Astrocyte (in vitro differentiated cells and primary cell): ENCODE results near the gene CDC42BPG.

Experiments used
- CTCF ChIP-seq: IDR thresholded peaks from 2 replicates; pipeline ENCODE4 v1.5.1; 2011; ENCODE audit warnings: low read depth, mild to moderate bottlenecking, inconsistent platforms, low read length, moderate library complexity; ENCODE audit not compliant: insufficient read depth
- EZH2 ChIP-seq: IDR thresholded peaks from 2 replicates; pipeline ENCODE4 v1.6.1; 2012; ENCODE audit warnings: mild to moderate bottlenecking, low read length, inconsistent platforms; ENCODE audit not compliant: insufficient read depth

GRCh38 chr11:64774144-64774543, 70.3 kb downstream of the CDC42BPG start:
- TF ChIP-seq CTCF (no peak), EZH2 (no peak)
